Epithelial cell of esophagus (primary cell): ENCODE results near the gene DDI2.

ENCODE experiments used
- DNase-seq: peaks from one replicate; pipeline ENCODE4 v3.0.0; 2010; ENCODE audit warnings: low read depth
- H3K4me3 ChIP-seq: 2 replicates; pipeline ENCODE4 v1.5.1; 2011; ENCODE audit warnings: mild to moderate bottlenecking, low read length, control low read depth
- CTCF ChIP-seq: IDR thresholded peaks from 2 replicates; pipeline ENCODE4 v1.5.1; 2011; ENCODE audit warnings: low read depth, mild to moderate bottlenecking, low read length, control low read depth, inconsistent platforms; ENCODE audit not compliant: insufficient read depth; ENCODE audit errors: missing control alignments

DDI2 gene

DNA sequence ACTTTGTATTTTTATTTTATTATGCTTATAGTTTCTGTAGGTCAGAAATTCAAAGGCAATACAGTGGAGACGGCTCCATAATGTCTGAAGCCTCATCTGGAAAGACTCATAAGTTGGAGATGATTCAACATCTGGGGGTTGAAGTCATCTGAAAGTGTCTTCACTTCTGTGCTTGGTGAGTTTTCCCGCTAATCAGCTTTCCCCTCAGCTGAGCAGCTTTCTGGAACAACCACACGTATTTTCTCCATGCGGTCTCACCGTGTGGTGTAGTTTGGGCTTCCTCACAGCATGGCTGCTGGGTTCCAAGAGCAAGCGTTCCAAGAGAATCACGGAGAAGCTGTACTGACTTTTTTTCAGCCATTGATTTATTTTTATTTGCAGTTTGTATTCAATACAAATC, 7.6 kb upstream of the DDI2 start:
- peak; percentile 14 for DNase-seq
- no peak overlapping the region for H3K4me3 ChIP-seq
- no peak for TF ChIP-seq CTCF

- H3K4me3 ChIP-seq: no peak overlapping the region
- TF ChIP-seq CTCF: no peak
- peak; percentile 67 for DNase-seq
These were observed 7.1 kb upstream of the DDI2 start for GRCh38 chr1:15610167-15610566.

- DNase-seq: no peak
- TF ChIP-seq CTCF: no peak
- H3K4me3 ChIP-seq: peak overlapping the region; percentile 53
These were observed 685 bp upstream of the DDI2 start for GRCh38 chr1:15616373-15617172.

- peak overlapping the region; percentile 97 for H3K4me3 ChIP-seq
- DNase-seq: peak; percentile 89
- TF ChIP-seq CTCF: no peak
These were observed 908 bp downstream of the DDI2 start for GRCh38 chr1:15618077-15618654.

- H3K4me3 ChIP-seq: peak overlapping the region; percentile 97
- TF ChIP-seq CTCF: no peak
- DNase-seq: peak; percentile 91
These were observed 1.6 kb downstream of the DDI2 start for GRCh38 chr1:15618655-15619525.

DNA sequence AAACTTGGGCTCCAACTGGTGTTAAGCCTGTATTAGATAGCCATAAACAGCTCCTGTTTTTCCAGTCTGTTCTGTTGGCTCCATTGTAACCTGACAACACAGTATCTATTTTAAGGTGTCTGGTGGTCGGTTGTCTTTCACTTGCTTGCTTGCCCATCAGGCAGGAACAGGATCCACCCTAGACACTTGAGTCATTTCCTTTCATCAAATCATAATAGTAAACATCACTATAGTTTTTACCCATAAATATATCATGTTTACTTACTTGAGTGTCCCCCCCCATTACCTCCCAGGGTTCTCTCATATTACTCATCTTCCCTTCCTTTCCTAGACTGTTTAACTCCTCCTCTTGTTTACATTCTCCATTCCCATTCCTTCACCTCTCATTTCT, 2.9 kb downstream of the DDI2 start:
- TF ChIP-seq CTCF: no peak
- peak overlapping the region; percentile 20 for H3K4me3 ChIP-seq
- peak; percentile 83 for DNase-seq
